Neuron (in vitro differentiated cells): ENCODE results near the gene ZNF213.

Source experiments
- H2AFZ ChIP-seq: one replicate; pipeline ENCODE4 v1.6.1; 2013; ENCODE audit warnings: low read depth, mild to moderate bottlenecking, inconsistent platforms, low read length, moderate library complexity
- H3K27me3 ChIP-seq: one replicate; pipeline ENCODE4 v1.6.1; 2013; ENCODE audit warnings: low read length; ENCODE audit not compliant: insufficient read depth
- H3K36me3 ChIP-seq: one replicate; pipeline ENCODE4 v1.6.1; 2013; ENCODE audit warnings: low read length; ENCODE audit not compliant: insufficient read depth
- H3K4me1 ChIP-seq: one replicate; pipeline ENCODE4 v1.6.1; 2013; ENCODE audit warnings: low read length; ENCODE audit not compliant: insufficient read depth
- H3K4me3 ChIP-seq: 2 replicates; pipeline ENCODE4 v1.5.1; 2013; ENCODE audit warnings: mild to moderate bottlenecking, low read length, moderate library complexity
- H3K9me3 ChIP-seq: one replicate; pipeline ENCODE4 v1.6.1; 2013; ENCODE audit warnings: low read length

The ZNF213 gene

GRCh38 chr16:3183445-3184139, 48.8 kb downstream of the ZNF213 start:
- Histone ChIP-seq H3K36me3 (no peaks in the 10 kb centered on the region), H2AFZ (peak overlapping the region; percentile 80), H3K4me3 (peak overlapping the region; percentile 55), H3K9me3 (no peaks in the 10 kb centered on the region), H3K4me1 (peaks cover 9% of the 10 kb centered on the region), H3K27me3 (peaks cover 55% of the 10 kb centered on the region)

DNA sequence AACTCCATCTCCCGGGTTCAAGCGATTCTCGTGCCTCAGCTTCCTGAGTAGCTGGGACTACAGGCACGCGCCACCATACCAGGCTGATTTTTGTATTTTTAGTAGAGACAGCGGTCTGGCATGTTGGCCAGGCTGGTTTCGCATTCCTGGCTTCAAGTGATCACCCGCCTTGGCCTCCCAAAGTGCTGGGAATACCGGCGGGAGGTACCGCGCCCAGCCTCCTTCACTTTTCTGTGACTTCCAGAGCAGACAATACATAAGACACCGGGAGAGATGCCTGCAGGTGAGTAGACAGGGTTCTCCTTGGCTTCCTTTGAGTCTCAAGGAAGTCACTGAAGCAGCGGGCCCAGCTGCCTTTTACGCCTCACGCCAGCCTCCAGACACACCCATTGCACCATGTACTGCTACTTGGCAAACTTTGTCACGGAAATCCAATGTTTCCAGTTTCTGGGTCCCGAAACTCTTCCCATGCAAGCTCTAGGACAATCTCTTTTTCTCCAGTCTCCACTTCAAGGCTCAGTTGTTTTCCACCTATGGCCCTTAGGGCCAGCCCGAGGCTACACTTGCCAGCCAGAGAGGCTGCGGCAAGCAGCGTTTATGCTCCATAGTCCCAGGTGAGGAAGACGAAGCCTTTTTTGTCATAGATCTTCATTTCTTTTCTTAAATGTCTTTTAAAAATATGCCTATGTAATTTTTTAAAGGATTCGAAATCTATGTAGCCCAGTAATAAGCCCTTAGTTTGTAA, 52.3 kb downstream of the ZNF213 start:
- peaks cover 42% of the 10 kb centered on the region for H3K27me3 ChIP-seq
- H3K9me3 ChIP-seq, result no peaks in the 10 kb centered on the region
- H3K36me3 ChIP-seq, result no peaks in the 10 kb centered on the region
- H2AFZ ChIP-seq, result no peak overlapping the region
- peak overlapping the region; percentile 40 for H3K4me3 ChIP-seq
- peaks cover 9% of the 10 kb centered on the region for H3K4me1 ChIP-seq

DNA sequence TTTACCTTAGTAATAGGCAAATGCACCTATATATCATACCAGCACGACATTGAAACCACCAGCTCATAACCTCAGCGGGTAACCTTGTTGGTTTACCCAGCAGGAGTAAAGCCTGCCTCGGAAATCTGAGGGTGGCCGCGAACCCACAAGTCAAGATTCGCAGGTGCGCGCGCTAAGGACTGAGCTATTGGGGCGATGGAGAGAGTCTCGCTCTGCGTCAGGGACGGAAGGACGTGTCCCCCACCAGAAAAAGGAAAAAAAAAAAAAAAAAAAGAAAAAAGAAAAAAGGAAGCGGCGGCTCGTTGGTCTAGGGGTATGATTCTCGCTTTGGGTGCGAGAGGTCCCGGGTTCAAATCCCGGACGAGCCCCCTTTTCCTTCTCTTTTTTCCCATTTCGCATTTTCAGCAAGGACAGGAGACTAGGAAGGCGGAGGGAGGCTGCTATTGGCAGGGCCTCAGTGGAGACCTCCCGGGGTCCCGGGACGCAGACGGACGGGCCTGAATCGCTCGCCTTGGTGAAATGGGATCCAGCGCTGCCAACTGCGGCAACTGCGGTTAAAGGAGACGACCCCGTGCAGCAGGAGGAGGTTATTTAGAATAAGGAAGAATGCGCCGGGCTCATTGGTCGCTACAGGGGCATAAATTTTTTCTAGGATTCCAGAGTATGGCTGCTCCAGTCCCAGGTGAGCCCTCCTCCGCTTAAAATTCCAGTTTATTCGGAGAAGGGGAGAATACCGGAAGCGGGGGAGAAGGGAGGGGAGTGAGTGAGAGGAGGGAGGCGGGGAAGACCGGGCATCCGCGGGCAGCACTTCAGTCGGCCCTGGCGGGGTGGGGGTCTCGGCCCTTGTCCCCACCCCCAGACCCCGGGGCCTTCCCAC, 53.2 kb downstream of the ZNF213 start, which contains the start of gene OR1F1:
OR1F1 (plus strand) TSS at position 407 of the 877 bp plus-strand sequence.
- H3K4me1 ChIP-seq, result peaks cover 4% of the 10 kb centered on the region
- H3K9me3 ChIP-seq, result no peaks in the 10 kb centered on the region
- peak within 1 kb of the TSS; percentile 99 for H2AFZ ChIP-seq
- peak within 1 kb of the TSS; percentile 48 for H3K4me3 ChIP-seq
- H3K36me3 ChIP-seq, result no peaks in the 10 kb centered on the region
- H3K27me3 ChIP-seq, result peaks cover 34% of the 10 kb centered on the region

DNA sequence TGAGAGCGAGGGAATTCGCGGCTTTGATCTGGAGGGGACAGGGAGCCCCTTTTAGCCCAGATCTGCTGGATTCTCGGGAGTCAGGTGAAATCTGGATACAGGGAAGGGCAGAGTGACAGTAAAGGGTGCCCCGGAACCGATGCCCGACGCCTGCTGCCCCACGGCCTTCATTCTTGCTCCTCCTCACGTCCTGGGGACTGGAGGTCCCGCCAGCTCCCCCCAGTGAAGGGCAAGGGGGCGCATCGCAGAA, 53.8 kb downstream of the ZNF213 start:
- Histone ChIP-seq H3K4me1 (no peaks in the 10 kb centered on the region), H3K4me3 (peak overlapping the region; percentile 48), H3K9me3 (no peaks in the 10 kb centered on the region), H3K36me3 (no peaks in the 10 kb centered on the region), H3K27me3 (peaks cover 29% of the 10 kb centered on the region), H2AFZ (peak overlapping the region; percentile 99)

GRCh38 chr16:3188925-3189825, 54.3 kb downstream of the ZNF213 start:
- no peaks in the 10 kb centered on the region for H3K36me3 ChIP-seq
- peaks cover 24% of the 10 kb centered on the region for H3K27me3 ChIP-seq
- H3K4me1 ChIP-seq, result no peaks in the 10 kb centered on the region
- peak overlapping the region; percentile 48 for H3K4me3 ChIP-seq
- peak overlapping the region; percentile 99 for H2AFZ ChIP-seq
- no peaks in the 10 kb centered on the region for H3K9me3 ChIP-seq

DNA sequence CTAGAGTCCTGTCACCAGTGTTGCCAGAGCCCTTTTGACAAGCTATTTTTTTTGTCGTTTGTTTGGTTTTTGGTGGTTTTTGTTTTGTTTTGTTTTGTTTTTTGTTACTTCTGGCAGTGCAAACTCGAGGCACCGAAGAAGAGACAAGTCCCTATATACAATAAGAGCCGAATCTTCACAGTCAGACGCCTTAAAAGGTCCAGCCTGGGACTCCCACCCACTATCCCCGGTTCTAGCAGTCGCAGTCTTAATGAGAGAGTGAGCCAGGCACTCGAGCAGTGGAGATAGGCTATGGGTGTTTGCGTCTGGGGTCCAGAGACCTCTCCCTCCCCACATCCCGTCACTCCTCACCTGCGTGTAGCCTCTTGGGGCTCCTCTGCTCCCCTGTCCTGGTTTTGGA, 55.0 kb downstream of the ZNF213 start:
- peak overlapping the region; percentile 48 for H3K4me3 ChIP-seq
- no peaks in the 10 kb centered on the region for H3K36me3 ChIP-seq
- no peak overlapping the region for H2AFZ ChIP-seq
- H3K27me3 ChIP-seq, result peaks cover 21% of the 10 kb centered on the region
- H3K9me3 ChIP-seq, result no peaks in the 10 kb centered on the region
- H3K4me1 ChIP-seq, result no peaks in the 10 kb centered on the region

DNA sequence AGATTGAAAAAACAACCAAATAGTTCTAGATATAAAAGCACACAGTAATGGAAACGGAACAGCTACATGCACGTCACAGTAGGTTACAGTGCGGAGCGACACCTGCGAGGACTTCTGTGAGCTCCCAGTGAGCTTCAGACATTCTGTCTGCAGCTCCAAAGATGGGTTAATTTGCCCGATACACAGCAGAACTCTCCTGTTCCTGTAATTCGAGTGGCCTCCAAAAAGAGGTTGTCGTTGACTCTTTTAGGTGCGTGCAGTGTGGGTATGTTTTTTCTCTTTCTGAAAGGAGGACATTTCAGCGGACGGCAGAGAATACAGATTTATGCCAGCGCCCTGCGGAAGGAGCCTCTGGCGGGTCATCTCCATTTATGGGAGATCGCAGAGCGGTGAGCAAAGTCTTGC, 56.1 kb downstream of the ZNF213 start:
- Histone ChIP-seq H2AFZ (no peak overlapping the region), H3K9me3 (no peaks in the 10 kb centered on the region), H3K27me3 (peaks cover 17% of the 10 kb centered on the region), H3K4me3 (peak overlapping the region; percentile 27), H3K4me1 (no peaks in the 10 kb centered on the region), H3K36me3 (no peaks in the 10 kb centered on the region)
